Nephron progenitor cell (in vitro differentiated cells): ENCODE results near the gene UCHL5.
"Not testable (repeated sequence)": the region's sequence is repeated elsewhere in the genome, so short reads cannot be mapped to it uniquely, and the experiment has no call there.

Experiments
- DNase-seq: peaks from one replicate; pipeline ENCODE4 v3.0.0; 2021
- H3K27ac Mint-ChIP-seq: 2 replicates; pipeline ENCODE4 v1.8.0; 2021; ENCODE audit warnings: mild to moderate bottlenecking, moderate library complexity, mixed read lengths
- H3K27me3 Mint-ChIP-seq: 2 replicates; pipeline ENCODE4 v1.8.0; 2021; ENCODE audit warnings: mild to moderate bottlenecking, low read depth, mixed read lengths; ENCODE audit not compliant: poor library complexity
- H3K36me3 Mint-ChIP-seq: 2 replicates; pipeline ENCODE4 v1.8.0; 2021; ENCODE audit warnings: low read depth, mixed read lengths
- H3K4me1 Mint-ChIP-seq: 2 replicates; pipeline ENCODE4 v1.8.0; 2021; ENCODE audit warnings: mixed read lengths
- H3K4me3 Mint-ChIP-seq: 2 replicates; pipeline ENCODE4 v1.8.0; 2021; ENCODE audit warnings: mild to moderate bottlenecking, moderate library complexity, mixed read lengths
- H3K9me3 Mint-ChIP-seq: 2 replicates; pipeline ENCODE4 v1.8.0; 2021; ENCODE audit warnings: mild to moderate bottlenecking, moderate library complexity, mixed read lengths
- CTCF ChIP-seq: fragments of 200-600 bp; sonication (generic); IDR thresholded peaks from 2 replicates; pipeline ENCODE4 v1.5.0; 2021; ENCODE audit warnings: antibody characterized with exemption

UCHL5 gene

GRCh38 chr1:193042766-193043691, 16.1 kb downstream of the UCHL5 start:
- H3K9me3 Mint-ChIP-seq, result no peaks in the 10 kb centered on the region
- H3K27me3 Mint-ChIP-seq, result peaks cover 3% of the 10 kb centered on the region
- no peak for TF ChIP-seq CTCF
- H3K27ac Mint-ChIP-seq, result no peak overlapping the region
- DNase-seq, result no peak
- no peak overlapping the region for H3K4me3 Mint-ChIP-seq
- peaks cover 59% of the 10 kb centered on the region for H3K36me3 Mint-ChIP-seq
- H3K4me1 Mint-ChIP-seq, result no peaks in the 10 kb centered on the region

DNA sequence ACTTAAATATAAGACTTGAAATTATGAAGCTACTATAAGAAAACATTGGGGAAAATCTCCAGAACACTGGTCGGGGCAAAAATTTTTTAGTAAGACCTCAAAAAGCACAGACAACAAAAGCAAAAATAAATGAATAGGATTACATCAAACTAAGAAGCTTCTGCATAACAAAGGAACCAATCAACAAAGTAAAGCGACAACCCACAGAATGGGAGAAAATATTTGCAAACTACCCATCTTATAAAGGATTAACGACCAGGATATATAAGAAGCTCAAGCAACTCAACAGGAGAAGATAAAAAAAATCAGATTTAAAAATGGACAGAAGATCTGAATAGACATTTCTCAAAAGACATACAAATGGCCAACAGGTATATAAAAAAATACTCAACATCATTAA, 19.1 kb downstream of the UCHL5 start:
- no peaks in the 10 kb centered on the region for H3K4me1 Mint-ChIP-seq
- H3K36me3 Mint-ChIP-seq, result peaks cover 60% of the 10 kb centered on the region
- no peak for TF ChIP-seq CTCF
- no peak for DNase-seq
- peaks cover 3% of the 10 kb centered on the region for H3K27me3 Mint-ChIP-seq
- H3K27ac Mint-ChIP-seq, result no peak overlapping the region
- no peak overlapping the region for H3K4me3 Mint-ChIP-seq
- H3K9me3 Mint-ChIP-seq, result peaks cover 6% of the 10 kb centered on the region

GRCh38 chr1:193036337-193037047, 22.7 kb downstream of the UCHL5 start:
- peaks cover 3% of the 10 kb centered on the region for H3K27me3 Mint-ChIP-seq
- H3K4me1 Mint-ChIP-seq, result no peaks in the 10 kb centered on the region
- no peak overlapping the region for H3K27ac Mint-ChIP-seq
- no peak overlapping the region for H3K4me3 Mint-ChIP-seq
- peaks cover 68% of the 10 kb centered on the region for H3K36me3 Mint-ChIP-seq
- TF ChIP-seq CTCF, result no peak
- DNase-seq, result no peak
- H3K9me3 Mint-ChIP-seq, result peaks cover 20% of the 10 kb centered on the region

- Mint-ChIP-seq H3K4me1 (no peaks in the 10 kb centered on the region), H3K27me3 (no peaks in the 10 kb centered on the region), H3K4me3 (no peak overlapping the region), H3K36me3 (peaks cover 50% of the 10 kb centered on the region), H3K27ac (no peak overlapping the region), H3K9me3 (peaks cover 20% of the 10 kb centered on the region)
- no peak for TF ChIP-seq CTCF
- DNase-seq, result no peak
These were observed 25.6 kb downstream of the UCHL5 start for GRCh38 chr1:193033610-193034009.

DNA sequence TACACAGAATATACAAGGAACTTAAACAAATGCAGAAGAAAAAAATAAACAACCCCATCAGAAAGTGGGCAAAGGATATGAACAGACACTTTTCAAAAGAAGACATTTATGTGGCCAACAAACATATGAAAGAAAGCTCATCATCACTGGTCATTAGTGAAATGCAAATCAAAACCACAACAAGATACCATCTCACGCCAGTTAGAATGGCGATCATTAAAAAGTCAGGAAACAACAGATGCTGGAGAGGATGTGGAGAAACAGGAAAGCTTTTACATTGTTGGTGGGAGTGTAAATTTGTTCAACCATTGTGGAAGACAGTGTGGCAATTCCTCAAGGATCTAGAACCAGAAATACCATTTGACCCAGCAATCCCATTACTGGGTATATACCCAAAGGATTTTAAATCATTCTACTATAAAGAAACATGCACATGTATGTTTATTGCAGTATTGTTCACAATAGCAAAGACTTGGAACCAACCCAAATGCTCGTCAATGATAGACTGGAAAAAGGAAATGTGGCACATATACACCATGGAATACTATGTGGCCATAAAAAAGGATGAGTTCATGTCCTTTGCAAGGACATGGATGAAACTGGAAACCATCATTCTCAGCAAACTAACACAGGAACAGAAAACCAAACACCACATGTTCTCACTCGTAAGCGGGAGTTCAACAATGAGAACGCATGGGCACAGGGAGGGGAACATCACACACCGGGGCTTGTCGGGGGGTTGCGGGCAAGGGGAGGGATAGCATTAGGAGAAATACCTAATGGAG, 26.3 kb downstream of the UCHL5 start:
- not testable (repeated sequence) for H3K27me3 Mint-ChIP-seq, H3K4me3 Mint-ChIP-seq, H3K4me1 Mint-ChIP-seq, DNase-seq
- peak overlapping the region; percentile 34 for H3K27ac Mint-ChIP-seq
- H3K9me3 Mint-ChIP-seq, result peaks cover 20% of the 10 kb centered on the region
- H3K36me3 Mint-ChIP-seq, result peaks cover 50% of the 10 kb centered on the region

DNA sequence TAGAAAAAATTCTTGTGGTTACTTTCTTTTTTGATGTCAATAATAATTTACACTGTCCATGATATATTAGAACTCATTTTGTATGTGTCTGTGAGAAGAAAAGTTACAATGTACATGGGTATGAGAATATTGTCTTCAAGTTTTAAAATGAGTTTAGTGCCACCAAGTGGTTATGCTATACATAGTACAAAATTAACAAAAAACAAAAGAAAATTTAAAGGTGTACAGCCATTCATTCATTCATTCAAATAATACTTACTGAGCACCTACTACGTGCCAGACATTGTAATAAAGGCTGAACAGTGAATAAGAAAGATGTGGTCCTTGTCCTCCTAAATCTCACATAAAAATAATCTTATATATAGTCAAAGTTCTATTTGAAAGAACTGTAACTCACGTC, 27.7 kb downstream of the UCHL5 start:
- peaks cover 44% of the 10 kb centered on the region for H3K36me3 Mint-ChIP-seq
- H3K4me3 Mint-ChIP-seq, result no peak overlapping the region
- H3K9me3 Mint-ChIP-seq, result peaks cover 20% of the 10 kb centered on the region
- no peak for DNase-seq
- no peaks in the 10 kb centered on the region for H3K27me3 Mint-ChIP-seq
- H3K27ac Mint-ChIP-seq, result no peak overlapping the region
- no peaks in the 10 kb centered on the region for H3K4me1 Mint-ChIP-seq
- TF ChIP-seq CTCF, result no peak
